22Rv1 (cell line): ENCODE results near the gene NEDD4L.

Source experiments
- CTCF ChIP-seq: fragments of 450-650 bp; IDR thresholded peaks from 2 replicates; pipeline ENCODE4 v1.5.1; 2017; ENCODE audit warnings: mild to moderate bottlenecking
- ZFX ChIP-seq: fragments of 450-650 bp; IDR thresholded peaks from 2 replicates; pipeline ENCODE4 v1.6.1; 2017; ENCODE audit warnings: antibody characterized with exemption, borderline replicate concordance

GRCh38 chr18:58385472-58385871, 341.4 kb downstream of the NEDD4L start:
- TF ChIP-seq CTCF (no peak), ZFX (no peak)
